Measurements from ENCODE around the gene STK16. TPM values are rescaled to one million over a fixed set of nuclear protein-coding genes. Genes with fewer than 3 reads are reported as not detected.

The STK16 gene
- total and polyA plus RNA-seq, 2 of the 13 experiments (the other 11 are each of a cell fraction or from before 2014, with no cell fraction given): 28.0 to 50.9 TPM

DNA sequence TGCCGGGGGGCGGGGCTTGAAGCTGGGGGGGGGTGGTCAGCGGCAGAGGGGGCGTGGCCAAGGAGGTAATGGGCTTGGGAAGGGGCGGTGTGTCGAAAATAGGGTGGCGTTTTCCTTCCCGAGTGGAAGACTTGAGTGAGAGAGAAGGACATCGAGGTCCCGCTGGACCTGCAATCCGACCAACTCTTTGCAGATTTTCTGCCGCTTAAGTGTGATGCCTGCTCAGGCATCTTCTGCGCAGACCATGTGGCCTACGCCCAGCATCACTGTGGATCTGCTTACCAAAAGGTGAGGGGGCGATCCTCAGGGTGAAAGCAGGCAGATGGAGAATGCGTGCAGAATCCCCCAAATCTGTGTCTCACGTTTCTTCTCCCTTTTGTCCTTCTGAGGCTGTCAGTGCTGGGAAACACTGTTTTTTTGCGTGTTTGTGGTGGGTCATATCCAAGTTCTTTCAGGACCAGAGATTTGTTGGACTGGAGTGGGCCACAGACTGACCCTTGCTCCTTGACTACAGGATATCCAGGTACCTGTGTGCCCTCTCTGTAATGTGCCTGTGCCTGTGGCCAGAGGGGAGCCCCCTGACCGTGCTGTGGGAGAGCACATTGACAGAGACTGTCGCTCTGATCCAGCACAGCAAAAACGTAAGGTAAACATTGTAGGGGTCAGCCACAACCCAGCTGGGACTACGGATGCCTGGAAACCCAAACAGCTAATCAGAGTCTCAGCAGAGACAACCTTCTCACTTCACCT, 38.0 kb upstream of the STK16 start (continued):
- TF ChIP-seq, protein P1, sequence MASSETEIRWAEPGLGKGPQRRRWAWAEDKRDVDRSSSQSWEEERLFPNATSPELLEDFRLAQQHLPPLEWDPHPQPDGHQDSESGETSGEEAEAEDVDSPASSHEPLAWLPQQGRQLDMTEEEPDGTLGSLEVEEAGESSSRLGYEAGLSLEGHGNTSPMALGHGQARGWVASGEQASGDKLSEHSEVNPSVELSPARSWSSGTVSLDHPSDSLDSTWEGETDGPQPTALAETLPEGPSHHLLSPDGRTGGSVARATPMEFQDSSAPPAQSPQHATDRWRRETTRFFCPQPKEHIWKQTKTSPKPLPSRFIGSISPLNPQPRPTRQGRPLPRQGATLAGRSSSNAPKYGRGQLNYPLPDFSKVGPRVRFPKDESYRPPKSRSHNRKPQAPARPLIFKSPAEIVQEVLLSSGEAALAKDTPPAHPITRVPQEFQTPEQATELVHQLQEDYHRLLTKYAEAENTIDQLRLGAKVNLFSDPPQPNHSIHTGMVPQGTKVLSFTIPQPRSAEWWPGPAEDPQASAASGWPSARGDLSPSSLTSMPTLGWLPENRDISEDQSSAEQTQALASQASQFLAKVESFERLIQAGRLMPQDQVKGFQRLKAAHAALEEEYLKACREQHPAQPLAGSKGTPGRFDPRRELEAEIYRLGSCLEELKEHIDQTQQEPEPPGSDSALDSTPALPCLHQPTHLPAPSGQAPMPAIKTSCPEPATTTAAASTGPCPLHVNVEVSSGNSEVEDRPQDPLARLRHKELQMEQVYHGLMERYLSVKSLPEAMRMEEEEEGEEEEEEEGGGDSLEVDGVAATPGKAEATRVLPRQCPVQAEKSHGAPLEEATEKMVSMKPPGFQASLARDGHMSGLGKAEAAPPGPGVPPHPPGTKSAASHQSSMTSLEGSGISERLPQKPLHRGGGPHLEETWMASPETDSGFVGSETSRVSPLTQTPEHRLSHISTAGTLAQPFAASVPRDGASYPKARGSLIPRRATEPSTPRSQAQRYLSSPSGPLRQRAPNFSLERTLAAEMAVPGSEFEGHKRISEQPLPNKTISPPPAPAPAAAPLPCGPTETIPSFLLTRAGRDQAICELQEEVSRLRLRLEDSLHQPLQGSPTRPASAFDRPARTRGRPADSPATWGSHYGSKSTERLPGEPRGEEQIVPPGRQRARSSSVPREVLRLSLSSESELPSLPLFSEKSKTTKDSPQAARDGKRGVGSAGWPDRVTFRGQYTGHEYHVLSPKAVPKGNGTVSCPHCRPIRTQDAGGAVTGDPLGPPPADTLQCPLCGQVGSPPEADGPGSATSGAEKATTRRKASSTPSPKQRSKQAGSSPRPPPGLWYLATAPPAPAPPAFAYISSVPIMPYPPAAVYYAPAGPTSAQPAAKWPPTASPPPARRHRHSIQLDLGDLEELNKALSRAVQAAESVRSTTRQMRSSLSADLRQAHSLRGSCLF (CRISPR knock-in tag; IDR thresholded peaks at IDR 0.05; ENCODE audit: borderline replicate concordance): no peak
- TF ChIP-seq TOE1 (CRISPR knock-in tag; IDR thresholded peaks at IDR 0.05): no peak
- no peak for TF ChIP-seq EP300 (IDR thresholded peaks at IDR 0.05; ENCODE audit: low read depth in 2 of 2, low read length in 2 of 2)
- 0 out of 2 replicates have a peak, but pooled peaks have one; percentile 23 for TF ChIP-seq EP300 (CRISPR knock-in tag; IDR thresholded peaks at IDR 0.05; ENCODE audit: borderline replicate concordance)
- peak; percentile 75; the same call in 1 of the 2 replicates for TF ChIP-seq SRY (CRISPR knock-in tag; IDR thresholded peaks at IDR 0.05)
- TF ChIP-seq ZNF780A (CRISPR knock-in tag; IDR thresholded peaks at IDR 0.05): no peak
- TF ChIP-seq HOXA3 (CRISPR knock-in tag; IDR thresholded peaks at IDR 0.05): no peak; the same call in 1 of the 2 replicates
- TF ChIP-seq NFRKB (IDR thresholded peaks at IDR 0.05): no peak
- peak; percentile 48; the same call in 1 of the 2 replicates for TF ChIP-seq TGIF2 (CRISPR knock-in tag; IDR thresholded peaks at IDR 0.05)
- TF ChIP-seq TEAD3 (CRISPR knock-in tag; optimal IDR thresholded peaks at IDR 0.05; ENCODE audit: borderline replicate concordance): no peak
- TF ChIP-seq, protein P2, sequence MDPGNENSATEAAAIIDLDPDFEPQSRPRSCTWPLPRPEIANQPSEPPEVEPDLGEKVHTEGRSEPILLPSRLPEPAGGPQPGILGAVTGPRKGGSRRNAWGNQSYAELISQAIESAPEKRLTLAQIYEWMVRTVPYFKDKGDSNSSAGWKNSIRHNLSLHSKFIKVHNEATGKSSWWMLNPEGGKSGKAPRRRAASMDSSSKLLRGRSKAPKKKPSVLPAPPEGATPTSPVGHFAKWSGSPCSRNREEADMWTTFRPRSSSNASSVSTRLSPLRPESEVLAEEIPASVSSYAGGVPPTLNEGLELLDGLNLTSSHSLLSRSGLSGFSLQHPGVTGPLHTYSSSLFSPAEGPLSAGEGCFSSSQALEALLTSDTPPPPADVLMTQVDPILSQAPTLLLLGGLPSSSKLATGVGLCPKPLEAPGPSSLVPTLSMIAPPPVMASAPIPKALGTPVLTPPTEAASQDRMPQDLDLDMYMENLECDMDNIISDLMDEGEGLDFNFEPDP (CRISPR knock-in tag; conservative IDR thresholded peaks at IDR 0.05): no peak
- TF ChIP-seq ZNF605 (CRISPR knock-in tag; IDR thresholded peaks at IDR 0.05): 0 out of 2 replicates have a peak, but pooled peaks have one; percentile 84
- TF ChIP-seq CHD4 (IDR thresholded peaks at IDR 0.05; ENCODE audit: borderline replicate concordance, low read length): no peak
- no peak for TF ChIP-seq ZNF724P (CRISPR knock-in tag; IDR thresholded peaks at IDR 0.05; ENCODE audit: borderline replicate concordance)
- no peak for TF ChIP-seq CENPT (CRISPR knock-in tag; IDR thresholded peaks at IDR 0.05; ENCODE audit: low read depth)
- no peak for TF ChIP-seq ASH2L (IDR thresholded peaks at IDR 0.05; ENCODE audit: insufficient read length, low read depth, low read length)
- no peak for TF ChIP-seq SIX4 (CRISPR knock-in tag; IDR thresholded peaks at IDR 0.05)
- no peak for TF ChIP-seq TBX3 (IDR thresholded peaks at IDR 0.05; ENCODE audit: borderline replicate concordance)
- no peak for TF ChIP-seq ZNF17 (CRISPR knock-in tag; IDR thresholded peaks at IDR 0.05)
- TF ChIP-seq ZNF629 (CRISPR knock-in tag; conservative IDR thresholded peaks at IDR 0.05): no peak
- TF ChIP-seq ZNF20 (CRISPR knock-in tag; IDR thresholded peaks at IDR 0.05): no peak
- TF ChIP-seq NRL (CRISPR knock-in tag; IDR thresholded peaks at IDR 0.05; ENCODE audit: borderline replicate concordance): peak; percentile 37; the same call in 1 of the 2 replicates
- TF ChIP-seq SP140L (CRISPR knock-in tag; IDR thresholded peaks at IDR 0.05; ENCODE audit: borderline replicate concordance): no peak
- no peak; the same call in none of the 2 replicates for TF ChIP-seq ZNF230 (CRISPR knock-in tag; IDR thresholded peaks at IDR 0.05)
- TF ChIP-seq ZBTB8A (CRISPR knock-in tag; IDR thresholded peaks at IDR 0.05; ENCODE audit: borderline replicate concordance, low read depth): no peak
- no peak for TF ChIP-seq HMG20B (CRISPR knock-in tag; conservative IDR thresholded peaks at IDR 0.05)
